ENCODE data around the gene TMX4. TPM values are rescaled to one million over a fixed set of nuclear protein-coding genes. Genes with fewer than 3 reads are reported as not detected.

The TMX4 gene
- total RNA-seq, 1 donor: 40.9 TPM

- no peak overlapping the region for H3K4me2 ChIP-seq (ENCODE audit: insufficient read depth, low read length)
- peaks cover 9% of the 10 kb centered on the region for H3K36me3 ChIP-seq (ENCODE audit: insufficient read depth, low read length)
- no peaks in the 10 kb centered on the region for H3K27me3 ChIP-seq (ENCODE audit: insufficient read depth, low read length)
- no peaks in the 10 kb centered on the region for H4K20me1 ChIP-seq (ENCODE audit: insufficient read depth, low read length)
- no peak overlapping the region for H2AFZ ChIP-seq (ENCODE audit: low read length)
- no peaks in the 10 kb centered on the region for H3K9me3 ChIP-seq (ENCODE audit: low read depth, low read length)
- no peak overlapping the region for H3K4me3 ChIP-seq (ENCODE audit: insufficient read depth, low read length)
- H3K27ac ChIP-seq (ENCODE audit: low read depth, low read length): no peak overlapping the region
- no peak for DNase-seq (ENCODE audit: insufficient read length, low spot score, missing footprints)
- H3K4me1 ChIP-seq (ENCODE audit: insufficient read depth, low read length): no peaks in the 10 kb centered on the region
- TF ChIP-seq CTCF (IDR thresholded peaks at IDR 0.05; ENCODE audit: extremely low read depth, low read depth, low read length): no peak
- no peaks in the 10 kb centered on the region for H3K79me2 ChIP-seq (ENCODE audit: insufficient read depth, low read length)
Observed at GRCh38 chr20:7984192-7984591, 35.4 kb downstream of the TMX4 start.

- Histone ChIP-seq H4K20me1 (ENCODE audit: insufficient read depth, low read length) (no peaks in the 10 kb centered on the region), H3K4me1 (ENCODE audit: insufficient read depth, low read length) (no peaks in the 10 kb centered on the region), H3K9me3 (ENCODE audit: low read depth, low read length) (no peaks in the 10 kb centered on the region), H3K79me2 (ENCODE audit: insufficient read depth, low read length) (no peaks in the 10 kb centered on the region), H3K27me3 (ENCODE audit: insufficient read depth, low read length) (no peaks in the 10 kb centered on the region), H3K36me3 (ENCODE audit: insufficient read depth, low read length) (peaks cover 9% of the 10 kb centered on the region), H3K27ac (ENCODE audit: low read depth, low read length) (no peak overlapping the region), H2AFZ (ENCODE audit: low read length) (no peak overlapping the region), H3K4me3 (ENCODE audit: insufficient read depth, low read length) (no peak overlapping the region), H3K4me2 (ENCODE audit: insufficient read depth, low read length) (no peak overlapping the region)
- no peak for TF ChIP-seq CTCF (IDR thresholded peaks at IDR 0.05; ENCODE audit: extremely low read depth, low read depth, low read length)
- DNase-seq (ENCODE audit: insufficient read length, low spot score, missing footprints): no peak
Observed at GRCh38 chr20:7981374-7981773, 38.2 kb downstream of the TMX4 start.

- Histone ChIP-seq H3K27ac (ENCODE audit: low read depth, low read length) (no peak overlapping the region), H3K9me3 (ENCODE audit: low read depth, low read length) (no peaks in the 10 kb centered on the region), H3K79me2 (ENCODE audit: insufficient read depth, low read length) (no peaks in the 10 kb centered on the region), H3K4me2 (ENCODE audit: insufficient read depth, low read length) (no peak overlapping the region), H4K20me1 (ENCODE audit: insufficient read depth, low read length) (no peaks in the 10 kb centered on the region), H3K4me3 (ENCODE audit: insufficient read depth, low read length) (no peak overlapping the region), H2AFZ (ENCODE audit: low read length) (no peak overlapping the region), H3K27me3 (ENCODE audit: insufficient read depth, low read length) (no peaks in the 10 kb centered on the region), H3K4me1 (ENCODE audit: insufficient read depth, low read length) (no peaks in the 10 kb centered on the region), H3K36me3 (ENCODE audit: insufficient read depth, low read length) (peaks cover 5% of the 10 kb centered on the region)
- DNase-seq (ENCODE audit: insufficient read length, low spot score, missing footprints): no peak
- TF ChIP-seq CTCF (IDR thresholded peaks at IDR 0.05; ENCODE audit: extremely low read depth, low read depth, low read length): peak; percentile 62
Observed at GRCh38 chr20:7980332-7981046, 39.1 kb downstream of the TMX4 start.

- H3K9me3 ChIP-seq (ENCODE audit: low read depth, low read length): no peaks in the 10 kb centered on the region
- TF ChIP-seq CTCF (IDR thresholded peaks at IDR 0.05; ENCODE audit: extremely low read depth, low read depth, low read length): no peak
- H3K4me3 ChIP-seq (ENCODE audit: insufficient read depth, low read length): no peak overlapping the region
Observed at GRCh38 chr20:7977709-7978108, 41.9 kb downstream of the TMX4 start.

More at GRCh38 chr20:7977709-7978108, 41.9 kb downstream of the TMX4 start:
- no peak for DNase-seq (ENCODE audit: insufficient read length, low spot score, missing footprints)
- Histone ChIP-seq H3K4me1 (ENCODE audit: insufficient read depth, low read length) (no peaks in the 10 kb centered on the region), H4K20me1 (ENCODE audit: insufficient read depth, low read length) (no peaks in the 10 kb centered on the region), H3K36me3 (ENCODE audit: insufficient read depth, low read length) (peaks cover 5% of the 10 kb centered on the region), H3K79me2 (ENCODE audit: insufficient read depth, low read length) (no peaks in the 10 kb centered on the region), H3K27me3 (ENCODE audit: insufficient read depth, low read length) (no peaks in the 10 kb centered on the region), H3K4me2 (ENCODE audit: insufficient read depth, low read length) (no peak overlapping the region), H3K27ac (ENCODE audit: low read depth, low read length) (no peak overlapping the region), H2AFZ (ENCODE audit: low read length) (no peak overlapping the region)
